Osteocyte (in vitro differentiated cells): Measurements from ENCODE around the gene UBXN1. TPM values are rescaled to one million over a fixed set of nuclear protein-coding genes. Genes with fewer than 3 reads are reported as not detected.
A peak's percentile ranks its signal among the peaks of the same experiment; 100 is the strongest.

Experiments used
- DNase-seq: peaks from one replicate; pipeline ENCODE4 v3.0.0; 2021; ENCODE audit warnings: mixed read lengths; ENCODE audit not compliant: unreplicated experiment; ENCODE audit errors: extremely low spot score
- H3K27ac Mint-ChIP-seq: one replicate; pipeline ENCODE4 v1.8.0; 2021; ENCODE audit warnings: mild to moderate bottlenecking, mixed read lengths; ENCODE audit not compliant: unreplicated experiment
- H3K27me3 Mint-ChIP-seq: one replicate; pipeline ENCODE4 v1.8.0; 2021; ENCODE audit warnings: mixed read lengths; ENCODE audit not compliant: unreplicated experiment
- H3K36me3 Mint-ChIP-seq: one replicate; pipeline ENCODE4 v1.8.0; 2021; ENCODE audit warnings: mixed read lengths; ENCODE audit not compliant: unreplicated experiment
- H3K4me1 Mint-ChIP-seq: one replicate; pipeline ENCODE4 v1.8.0; 2021; ENCODE audit warnings: mixed read lengths; ENCODE audit not compliant: unreplicated experiment
- H3K4me3 Mint-ChIP-seq: one replicate; pipeline ENCODE4 v1.8.0; 2021; ENCODE audit warnings: mild to moderate bottlenecking, moderate library complexity, mixed read lengths; ENCODE audit not compliant: unreplicated experiment
- H3K9me3 Mint-ChIP-seq: one replicate; pipeline ENCODE4 v1.8.0; 2021; ENCODE audit warnings: mixed read lengths; ENCODE audit not compliant: unreplicated experiment
- total RNA-seq: library from RNA; stranded (reverse); gene quantifications from 2 replicates; pipeline ENCODE4 v1.2.1, GENCODE V29; 2021
- TF ChIP-seq, protein P1 (sequence below): fragments of 200-600 bp; sonication (generic); IDR thresholded peaks from 2 replicates; pipeline ENCODE4 v1.5.0; 2021; ENCODE audit warnings: antibody characterized with exemption, mild to moderate bottlenecking, moderate library complexity

The UBXN1 gene
- total RNA-seq, 1 donor from 2014 or later = 132 TPM

DNA sequence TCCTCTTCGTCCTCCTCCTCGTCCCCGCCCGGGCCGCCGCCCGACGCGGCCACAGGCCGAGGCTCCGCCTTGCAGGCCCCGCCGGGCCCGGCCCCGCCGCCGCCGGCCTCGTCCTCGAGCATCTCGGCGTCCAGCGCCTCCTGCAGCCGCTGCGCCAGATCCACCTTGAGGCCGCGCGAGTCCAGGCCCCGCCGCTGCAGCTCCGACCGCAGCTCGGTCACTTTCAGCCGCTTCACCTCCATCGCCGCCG is 48.0 kb upstream of the UBXN1 start:
- Mint-ChIP-seq H3K4me1 (peaks cover 50% of the 10 kb centered on the region), H3K4me3 (peak overlapping the region; percentile 88), H3K27me3 (no peaks in the 10 kb centered on the region), H3K27ac (peak overlapping the region; percentile 99), H3K9me3 (no peaks in the 10 kb centered on the region), H3K36me3 (peaks cover 25% of the 10 kb centered on the region)
- TF ChIP-seq, protein P1, sequence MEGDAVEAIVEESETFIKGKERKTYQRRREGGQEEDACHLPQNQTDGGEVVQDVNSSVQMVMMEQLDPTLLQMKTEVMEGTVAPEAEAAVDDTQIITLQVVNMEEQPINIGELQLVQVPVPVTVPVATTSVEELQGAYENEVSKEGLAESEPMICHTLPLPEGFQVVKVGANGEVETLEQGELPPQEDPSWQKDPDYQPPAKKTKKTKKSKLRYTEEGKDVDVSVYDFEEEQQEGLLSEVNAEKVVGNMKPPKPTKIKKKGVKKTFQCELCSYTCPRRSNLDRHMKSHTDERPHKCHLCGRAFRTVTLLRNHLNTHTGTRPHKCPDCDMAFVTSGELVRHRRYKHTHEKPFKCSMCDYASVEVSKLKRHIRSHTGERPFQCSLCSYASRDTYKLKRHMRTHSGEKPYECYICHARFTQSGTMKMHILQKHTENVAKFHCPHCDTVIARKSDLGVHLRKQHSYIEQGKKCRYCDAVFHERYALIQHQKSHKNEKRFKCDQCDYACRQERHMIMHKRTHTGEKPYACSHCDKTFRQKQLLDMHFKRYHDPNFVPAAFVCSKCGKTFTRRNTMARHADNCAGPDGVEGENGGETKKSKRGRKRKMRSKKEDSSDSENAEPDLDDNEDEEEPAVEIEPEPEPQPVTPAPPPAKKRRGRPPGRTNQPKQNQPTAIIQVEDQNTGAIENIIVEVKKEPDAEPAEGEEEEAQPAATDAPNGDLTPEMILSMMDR = no peak
- no peak for DNase-seq

DNA sequence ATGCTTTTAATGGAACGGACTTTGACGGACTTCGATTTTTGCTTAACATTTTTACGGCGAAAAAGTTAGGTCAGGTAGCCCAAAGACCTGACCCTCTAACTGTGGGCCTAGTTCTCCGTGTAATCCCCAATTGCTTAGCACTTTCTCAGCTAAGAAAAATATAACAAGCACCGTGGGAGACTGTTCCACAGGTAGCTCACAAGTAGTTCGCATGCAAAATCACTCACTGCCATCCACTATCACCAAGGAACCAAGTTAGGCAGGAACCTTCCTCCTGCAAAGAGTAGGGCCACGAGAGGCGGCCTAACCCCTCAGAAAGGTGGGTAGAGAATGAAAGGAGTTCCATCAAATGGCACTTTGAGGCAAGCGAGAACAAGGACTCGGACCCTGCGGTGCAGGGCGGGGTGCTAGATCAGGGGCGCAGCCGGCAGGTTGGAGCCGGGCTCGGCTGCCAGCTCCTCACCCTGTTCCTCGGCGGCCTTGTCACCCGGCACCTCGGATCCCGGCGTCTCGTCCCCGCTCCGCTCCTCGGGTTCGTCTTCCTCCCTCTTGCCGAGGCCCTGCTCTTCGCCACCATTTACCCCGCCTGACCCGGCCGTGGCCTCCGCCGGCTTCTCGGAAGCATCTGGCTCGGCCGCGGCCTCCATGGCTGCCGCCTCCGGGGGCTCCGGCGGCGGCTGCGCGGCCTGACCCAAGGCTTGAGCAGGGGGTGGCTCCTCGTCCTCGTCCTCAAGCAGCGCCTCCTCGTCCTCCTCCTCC is 47.5 kb upstream of the UBXN1 start:
- H3K4me1 Mint-ChIP-seq = peaks cover 49% of the 10 kb centered on the region
- no peak for DNase-seq
- TF ChIP-seq, protein P1 = no peak
- H3K4me3 Mint-ChIP-seq = peak overlapping the region; percentile 88
- no peaks in the 10 kb centered on the region for H3K27me3 Mint-ChIP-seq
- H3K27ac Mint-ChIP-seq = peak overlapping the region; percentile 73
- peaks cover 30% of the 10 kb centered on the region for H3K36me3 Mint-ChIP-seq
- H3K9me3 Mint-ChIP-seq = no peaks in the 10 kb centered on the region

DNA sequence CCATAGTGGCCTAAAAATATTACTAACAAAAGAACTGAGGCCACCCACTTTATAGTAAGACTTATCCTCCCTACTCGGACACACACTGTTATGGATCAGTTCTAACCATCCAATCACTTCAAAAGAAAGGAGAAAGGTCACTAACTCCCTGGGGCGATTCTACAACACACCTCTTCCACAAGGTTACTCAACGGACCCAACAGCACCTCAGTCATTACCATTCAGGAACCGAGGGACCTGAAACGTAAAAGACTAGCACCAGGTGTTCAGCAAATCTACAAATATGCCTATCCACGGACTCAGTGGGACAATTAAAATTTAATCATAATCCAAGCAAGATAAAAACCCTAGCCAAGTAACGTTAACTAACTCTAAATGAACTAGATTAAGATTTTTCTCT is 46.8 kb upstream of the UBXN1 start:
- no peaks in the 10 kb centered on the region for H3K27me3 Mint-ChIP-seq

DNA sequence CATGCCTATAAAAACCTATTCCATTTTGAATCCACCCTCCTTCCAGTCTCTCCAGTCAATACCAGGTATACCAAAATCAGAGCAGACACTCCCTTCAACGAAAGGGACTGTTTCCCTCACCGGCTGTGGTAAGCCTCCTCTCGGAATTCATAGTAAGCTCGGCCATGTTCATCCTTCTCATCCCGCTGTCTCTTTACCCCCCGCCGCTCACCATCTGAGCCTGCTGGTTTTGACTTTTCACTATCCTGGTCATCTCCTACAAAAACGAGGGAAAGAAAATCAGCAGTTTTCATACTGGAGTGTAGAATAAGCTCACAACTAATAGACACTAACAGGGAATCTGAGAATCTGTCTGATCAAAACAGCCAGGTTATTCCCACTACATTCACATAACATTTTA is 45.3 kb upstream of the UBXN1 start:
- Mint-ChIP-seq H3K27ac (peak overlapping the region; percentile 16), H3K4me3 (peak overlapping the region; percentile 88), H3K9me3 (no peaks in the 10 kb centered on the region), H3K36me3 (peaks cover 46% of the 10 kb centered on the region), H3K4me1 (peaks cover 37% of the 10 kb centered on the region), H3K27me3 (no peaks in the 10 kb centered on the region)
- TF ChIP-seq, protein P1 = no peak
- DNase-seq = no peak

More for the DNA sequence above, 46.8 kb upstream of the UBXN1 start:
- peaks cover 46% of the 10 kb centered on the region for H3K4me1 Mint-ChIP-seq
- no peak for DNase-seq
- H3K4me3 Mint-ChIP-seq = peak overlapping the region; percentile 88
- peaks cover 36% of the 10 kb centered on the region for H3K36me3 Mint-ChIP-seq
- H3K27ac Mint-ChIP-seq = peak overlapping the region; percentile 73
- TF ChIP-seq, protein P1 = no peak
- no peaks in the 10 kb centered on the region for H3K9me3 Mint-ChIP-seq

DNA sequence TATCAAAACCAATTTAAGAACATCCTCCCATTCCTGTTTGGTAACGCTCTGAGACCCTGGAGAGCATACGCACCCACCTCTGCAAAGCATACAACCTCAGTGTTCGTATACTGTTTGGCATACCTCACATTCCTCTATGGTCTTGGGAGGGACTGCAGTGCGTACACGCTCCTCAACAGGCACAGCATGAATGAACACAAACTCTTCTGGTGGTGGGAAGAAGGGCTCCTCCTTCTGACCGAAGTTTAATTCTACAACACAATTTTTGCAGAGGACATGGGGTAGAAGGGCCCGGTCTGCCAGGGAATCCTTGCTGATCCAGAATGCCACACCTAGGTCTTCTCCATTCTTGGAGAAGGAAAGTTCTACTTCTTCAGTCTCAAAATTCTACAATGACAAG is 43.1 kb upstream of the UBXN1 start:
- Mint-ChIP-seq H3K4me3 (no peak overlapping the region), H3K4me1 (peaks cover 32% of the 10 kb centered on the region), H3K27ac (peak overlapping the region; percentile 63), H3K27me3 (no peaks in the 10 kb centered on the region), H3K36me3 (peaks cover 59% of the 10 kb centered on the region), H3K9me3 (no peaks in the 10 kb centered on the region)
- no peak for DNase-seq
- TF ChIP-seq, protein P1 = no peak
